Subcutaneous abdominal adipose tissue (tissue), 5 donors: ENCODE data around the gene TIMP2.
A peak's percentile ranks its signal among the peaks of the same experiment; 100 is the strongest.

Experiments used
- H3K27ac ChIP-seq: one replicate; pipeline ENCODE4 v1.7.0; 2013; ENCODE audit warnings: low read depth, mild to moderate bottlenecking, inconsistent platforms, low read length, moderate library complexity
- H3K27me3 ChIP-seq, 5 donors: one replicate each; pipeline ENCODE4 v1.7.0; 2013; ENCODE audit warnings: low read length in 5 of 5, inconsistent platforms in 1 of 5; ENCODE audit not compliant: control insufficient read depth in 5 of 5, insufficient read depth in 4 of 5
- H3K36me3 ChIP-seq, 5 donors: one replicate each; pipeline ENCODE4 v1.7.0; 2013; ENCODE audit warnings: low read length in 5 of 5; ENCODE audit not compliant: control insufficient read depth in 5 of 5, insufficient read depth in 5 of 5
- H3K4me1 ChIP-seq, 5 donors: one replicate each; pipeline ENCODE4 v1.7.0; 2013; ENCODE audit warnings: low read length in 5 of 5, mild to moderate bottlenecking in 3 of 5, moderate library complexity in 1 of 5; ENCODE audit not compliant: control insufficient read depth in 5 of 5, insufficient read depth in 5 of 5
- H3K4me3 ChIP-seq, 5 donors: one replicate each; pipeline ENCODE4 v1.7.0; 2013; ENCODE audit warnings: low read length in 5 of 5, low read depth in 1 of 5
- H3K9ac ChIP-seq, 5 donors: one replicate each; pipeline ENCODE4 v1.7.0; 2013; ENCODE audit warnings: low read length in 5 of 5, mild to moderate bottlenecking in 4 of 5, moderate library complexity in 3 of 5
- H3K9me3 ChIP-seq, 5 donors: one replicate each; pipeline ENCODE4 v1.7.0; 2013; ENCODE audit warnings: low read length in 5 of 5; ENCODE audit not compliant: control insufficient read depth in 5 of 5
- donor health status: healthy.
- donor health status: healthy.
- donor health status: healthy.
- donor health status: healthy.
- donor health status: healthy.

Gene TIMP2, protein sequence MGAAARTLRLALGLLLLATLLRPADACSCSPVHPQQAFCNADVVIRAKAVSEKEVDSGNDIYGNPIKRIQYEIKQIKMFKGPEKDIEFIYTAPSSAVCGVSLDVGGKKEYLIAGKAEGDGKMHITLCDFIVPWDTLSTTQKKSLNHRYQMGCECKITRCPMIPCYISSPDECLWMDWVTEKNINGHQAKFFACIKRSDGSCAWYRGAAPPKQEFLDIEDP

DNA sequence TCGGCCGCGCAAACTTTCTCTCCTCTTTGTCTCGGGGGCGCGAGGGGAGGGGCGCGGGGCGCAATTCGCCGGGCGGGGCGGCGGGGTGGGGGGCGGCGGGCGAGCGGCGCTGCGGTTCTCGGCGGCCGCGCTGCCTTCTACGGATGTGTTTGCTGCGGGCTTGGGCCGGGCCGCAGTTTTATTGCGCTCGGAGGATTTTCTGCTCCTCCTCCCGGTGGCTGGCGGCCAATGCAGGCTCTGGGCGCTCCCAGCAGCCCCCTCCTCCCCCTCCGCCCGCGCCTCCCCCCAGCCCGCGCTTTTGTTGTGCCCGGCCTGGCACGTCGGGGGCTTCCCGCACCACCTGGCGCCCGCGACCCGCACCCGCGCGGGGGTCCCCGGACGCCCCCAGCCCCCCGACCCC is at the start of gene TIMP2:
Gene TIMP2 (minus strand): TSS at position 154 of the 400 bp plus-strand sequence. CDS start 299 bp downstream, outside the sequence.
- H3K9me3 ChIP-seq = no peaks in the 10 kb centered on the region
- peak within 1 kb of the TSS; percentile 60 to 88 (median 74) for H3K4me3 ChIP-seq
- H3K27me3 ChIP-seq = no peaks in the 10 kb centered on the region
- peak within 1 kb of the TSS in 4 of 5 donors; percentile 71 to 88 (median 80) for H3K9ac ChIP-seq
- H3K36me3 ChIP-seq = no peaks in the 10 kb centered on the region
- H3K27ac ChIP-seq = peak within 1 kb of the TSS; percentile 93
- H3K4me1 ChIP-seq = peaks cover 10 to 55% (median 48%) of the 10 kb centered on the region in 5 donors

DNA sequence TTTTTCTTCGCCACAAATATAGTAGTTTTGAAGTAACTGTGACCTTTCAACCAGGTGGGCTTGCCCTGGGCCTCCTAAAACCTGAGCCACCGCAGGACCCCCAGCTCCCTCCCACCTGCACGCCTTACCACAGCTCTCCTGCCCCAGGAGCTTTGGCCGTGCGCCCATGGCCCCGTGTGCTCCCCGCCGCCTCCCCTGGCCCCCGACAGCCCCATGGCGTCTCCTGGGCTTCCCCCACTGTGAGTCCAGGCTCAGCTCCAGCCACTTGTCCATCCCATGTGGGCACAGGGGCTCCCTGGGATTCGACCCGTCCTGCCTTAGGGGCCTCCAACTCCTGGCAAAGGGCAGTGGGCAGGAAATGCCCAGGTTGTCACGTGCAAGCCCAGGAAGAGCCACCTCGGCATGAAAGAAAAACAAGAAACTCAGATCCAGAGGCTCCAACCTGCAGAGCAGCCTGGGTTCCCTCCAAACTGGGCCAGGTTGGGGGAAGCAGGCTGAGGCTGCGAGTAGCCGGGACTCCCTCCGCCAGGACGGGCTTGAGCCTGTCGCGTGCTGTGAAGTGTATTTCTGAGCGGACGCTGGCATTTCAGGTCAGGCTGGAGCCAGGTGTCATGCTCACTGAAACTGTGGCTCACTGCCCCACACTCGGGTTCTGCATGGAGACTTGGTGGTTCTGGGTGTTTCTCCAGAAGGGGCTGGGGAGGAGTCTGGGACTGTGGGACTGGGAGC is 48.8 kb upstream of the TIMP2 start:
- no peak overlapping the region for H3K9ac ChIP-seq
- no peaks in the 10 kb centered on the region for H3K27me3 ChIP-seq
- no peaks in the 10 kb centered on the region for H3K9me3 ChIP-seq
- peaks cover 0 to 34% (median 17%) of the 10 kb centered on the region in 5 donors for H3K36me3 ChIP-seq
- H3K4me1 ChIP-seq = peaks cover 2 to 78% (median 66%) of the 10 kb centered on the region in 5 donors
- peak overlapping the region; percentile 57 for H3K27ac ChIP-seq
- no peak overlapping the region for H3K4me3 ChIP-seq

DNA sequence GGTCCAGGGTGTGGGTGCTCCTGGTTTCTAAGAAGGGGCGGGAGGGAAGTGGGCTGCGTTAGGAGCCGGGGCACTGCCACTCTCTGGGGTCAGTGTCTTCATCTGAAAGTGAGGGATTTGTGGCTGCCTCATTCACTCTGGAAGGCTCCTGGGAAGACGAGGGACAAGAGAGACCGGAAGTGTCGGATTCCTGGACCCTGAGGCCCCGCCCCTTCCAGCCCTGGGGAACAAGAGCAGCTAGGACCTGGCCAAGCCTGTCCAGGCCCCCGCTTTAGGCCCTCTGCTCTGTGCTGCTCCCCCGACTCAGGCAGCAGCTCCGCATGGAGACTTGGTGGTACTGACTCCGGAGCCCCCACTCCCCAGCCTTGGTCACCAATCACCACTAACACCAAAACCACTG is 48.0 kb upstream of the TIMP2 start:
- H3K36me3 ChIP-seq = peaks cover 0 to 41% (median 21%) of the 10 kb centered on the region in 5 donors
- H3K27me3 ChIP-seq = no peaks in the 10 kb centered on the region
- H3K4me1 ChIP-seq = peaks cover 2 to 70% (median 59%) of the 10 kb centered on the region in 5 donors
- no peak overlapping the region for H3K27ac ChIP-seq
- no peaks in the 10 kb centered on the region for H3K9me3 ChIP-seq
- H3K9ac ChIP-seq = no peak overlapping the region
- no peak overlapping the region for H3K4me3 ChIP-seq

DNA sequence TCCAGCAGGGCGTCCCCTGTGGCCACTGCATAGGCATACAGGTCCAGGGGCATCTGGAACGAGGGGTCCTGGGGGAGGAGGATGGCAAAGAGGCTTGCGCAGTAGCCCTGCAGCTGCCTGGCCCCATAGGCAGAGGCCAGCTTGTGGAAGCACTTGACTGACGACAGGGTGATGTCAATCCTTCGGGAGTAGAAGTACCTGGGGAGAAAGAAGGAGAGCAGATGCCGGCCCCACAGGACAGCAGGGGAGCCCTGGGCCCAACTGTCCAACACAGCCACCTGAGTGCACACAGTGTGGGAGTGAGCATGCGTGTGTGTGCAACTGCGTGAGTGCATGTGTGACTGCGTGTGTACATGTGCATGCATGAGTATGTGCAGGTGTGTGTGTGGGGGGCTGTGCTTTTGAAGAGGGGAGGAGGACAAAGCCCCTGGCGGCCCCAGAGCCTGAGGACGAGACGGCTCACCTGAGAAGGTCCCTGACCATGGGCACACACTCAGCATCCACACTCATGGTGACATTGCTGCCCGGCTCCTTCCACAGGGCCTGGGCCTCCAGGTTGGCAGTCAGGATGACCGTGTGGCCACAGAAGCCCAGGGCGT is 47.4 kb upstream of the TIMP2 start:
- Histone ChIP-seq H3K27me3 (no peaks in the 10 kb centered on the region), H3K9ac (no peak overlapping the region), H3K36me3 (peaks cover 0 to 42% (median 21%) of the 10 kb centered on the region in 5 donors), H3K4me1 (peaks cover 0 to 64% (median 53%) of the 10 kb centered on the region in 5 donors), H3K27ac (no peak overlapping the region), H3K9me3 (no peaks in the 10 kb centered on the region), H3K4me3 (no peak overlapping the region)

DNA sequence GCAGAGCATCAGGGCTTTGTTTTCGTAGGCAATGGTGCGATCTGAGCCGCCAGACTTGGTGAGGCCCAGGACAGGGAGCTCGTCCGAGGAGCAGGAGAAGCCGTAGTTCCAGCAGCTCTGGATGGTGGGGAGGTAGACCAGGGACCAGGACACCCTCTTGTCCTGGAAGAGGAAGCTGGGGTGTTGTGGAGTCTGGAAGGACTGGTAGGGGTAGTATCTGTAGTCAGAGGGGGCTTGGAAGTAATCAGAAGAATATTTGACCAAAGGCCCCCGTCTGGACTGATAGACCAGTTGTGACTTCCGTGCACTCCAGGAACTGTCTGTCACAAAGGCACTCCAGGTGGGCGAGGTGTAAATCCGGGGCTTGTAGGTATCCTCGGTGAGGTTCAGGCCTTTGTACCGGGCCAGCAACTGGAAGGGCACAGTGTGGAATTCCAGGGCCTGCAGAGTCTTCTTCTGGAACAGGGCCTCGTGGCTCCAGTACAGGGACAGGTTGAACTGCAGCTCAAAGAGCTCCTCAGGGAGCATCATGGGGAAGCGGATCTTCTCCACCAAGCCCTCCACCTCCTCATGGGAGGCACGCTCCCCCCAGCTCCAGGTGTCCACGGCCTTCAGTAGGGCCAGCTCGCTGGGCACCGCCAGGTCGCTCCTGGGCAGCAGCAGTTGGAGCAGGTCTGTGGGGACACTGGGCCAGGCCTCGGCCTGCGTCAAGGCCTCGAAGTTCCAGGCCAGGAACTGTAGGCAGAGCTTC is 46.7 kb upstream of the TIMP2 start:
- Histone ChIP-seq H3K27me3 (no peaks in the 10 kb centered on the region), H3K4me1 (peaks cover 0 to 57% (median 46%) of the 10 kb centered on the region in 5 donors), H3K4me3 (no peak overlapping the region), H3K9ac (peak overlapping the region in 2 of 5 donors; percentile 21), H3K9me3 (no peaks in the 10 kb centered on the region), H3K36me3 (peaks cover 0 to 48% (median 26%) of the 10 kb centered on the region in 5 donors), H3K27ac (peak overlapping the region; percentile 7)

DNA sequence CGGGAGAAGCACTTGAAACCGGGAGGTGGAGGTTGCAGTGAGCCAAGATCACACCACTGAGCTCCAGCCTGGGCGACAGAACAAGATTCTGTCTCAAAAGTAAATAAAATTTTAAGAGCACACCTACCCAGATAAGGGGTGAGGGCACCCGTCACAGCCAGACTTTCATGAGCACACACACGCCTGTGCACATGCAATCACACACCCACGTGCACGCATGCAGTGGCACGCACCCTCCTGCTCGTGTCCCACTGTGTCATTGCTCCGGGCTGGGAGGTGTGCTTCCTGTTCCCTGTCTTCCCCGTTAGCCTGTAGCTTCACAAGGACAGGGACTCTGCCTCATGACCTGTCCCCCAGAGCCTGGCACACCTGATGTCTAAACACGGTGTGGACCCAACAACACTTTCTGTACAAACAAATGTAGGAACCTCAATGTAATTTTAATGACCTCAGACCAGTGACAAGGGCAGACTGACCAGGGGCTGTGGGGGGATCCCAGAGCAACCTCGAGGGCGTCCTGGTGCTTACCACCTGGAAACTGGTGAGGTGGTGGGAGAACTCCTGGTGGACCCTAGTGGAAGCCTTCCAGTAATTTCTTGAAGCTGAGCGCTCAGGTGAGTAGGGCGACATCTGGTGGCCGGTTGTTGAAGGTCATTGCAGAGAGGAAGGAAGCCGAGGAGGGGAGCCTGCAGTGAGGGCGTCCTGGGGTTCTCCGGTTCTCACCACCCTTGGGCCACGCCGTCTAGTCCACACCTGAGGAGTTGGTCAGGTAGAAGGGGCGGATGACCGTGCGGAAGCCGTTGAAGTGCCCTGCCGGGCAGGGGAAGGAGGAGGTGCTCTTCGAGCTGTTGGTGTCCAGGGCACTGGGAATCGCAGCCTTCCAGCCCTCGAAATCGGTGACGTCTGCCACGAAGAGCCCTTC is 45.9 kb upstream of the TIMP2 start:
- peak overlapping the region in 2 of 5 donors; percentile 21 for H3K9ac ChIP-seq
- no peaks in the 10 kb centered on the region for H3K9me3 ChIP-seq
- peaks cover 0 to 50% (median 38%) of the 10 kb centered on the region in 5 donors for H3K4me1 ChIP-seq
- peaks cover 0 to 47% (median 26%) of the 10 kb centered on the region in 5 donors for H3K36me3 ChIP-seq
- no peaks in the 10 kb centered on the region for H3K27me3 ChIP-seq
- peak overlapping the region; percentile 7 for H3K27ac ChIP-seq
- peak overlapping the region in 1 of 5 donors; percentile 0 for H3K4me3 ChIP-seq

DNA sequence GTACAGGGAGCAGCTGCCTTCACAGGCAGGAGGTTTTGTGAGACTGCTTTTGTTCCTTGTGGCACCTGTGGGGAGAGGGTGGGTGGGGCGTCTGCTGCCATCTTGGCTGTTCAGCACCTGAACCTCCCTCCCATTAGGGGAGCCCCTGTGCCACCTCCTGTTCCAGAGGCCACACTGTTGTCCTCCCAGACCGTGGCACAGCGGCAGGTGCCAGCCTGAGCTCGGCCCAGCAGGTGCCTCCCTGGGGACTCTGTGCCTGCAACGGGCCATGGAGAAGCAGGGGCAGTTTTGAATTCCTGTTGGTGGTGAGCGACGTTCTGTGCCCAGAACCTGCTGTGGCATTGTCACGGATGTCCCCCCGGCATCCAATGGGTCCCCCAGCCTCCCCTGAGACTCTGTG is 44.7 kb upstream of the TIMP2 start:
- no peaks in the 10 kb centered on the region for H3K27me3 ChIP-seq
- no peak overlapping the region for H3K27ac ChIP-seq
- H3K9me3 ChIP-seq = no peaks in the 10 kb centered on the region
- no peak overlapping the region for H3K4me3 ChIP-seq
- H3K9ac ChIP-seq = no peak overlapping the region
- H3K36me3 ChIP-seq = peaks cover 0 to 45% (median 26%) of the 10 kb centered on the region in 5 donors
- peaks cover 0 to 40% (median 28%) of the 10 kb centered on the region in 5 donors for H3K4me1 ChIP-seq

DNA sequence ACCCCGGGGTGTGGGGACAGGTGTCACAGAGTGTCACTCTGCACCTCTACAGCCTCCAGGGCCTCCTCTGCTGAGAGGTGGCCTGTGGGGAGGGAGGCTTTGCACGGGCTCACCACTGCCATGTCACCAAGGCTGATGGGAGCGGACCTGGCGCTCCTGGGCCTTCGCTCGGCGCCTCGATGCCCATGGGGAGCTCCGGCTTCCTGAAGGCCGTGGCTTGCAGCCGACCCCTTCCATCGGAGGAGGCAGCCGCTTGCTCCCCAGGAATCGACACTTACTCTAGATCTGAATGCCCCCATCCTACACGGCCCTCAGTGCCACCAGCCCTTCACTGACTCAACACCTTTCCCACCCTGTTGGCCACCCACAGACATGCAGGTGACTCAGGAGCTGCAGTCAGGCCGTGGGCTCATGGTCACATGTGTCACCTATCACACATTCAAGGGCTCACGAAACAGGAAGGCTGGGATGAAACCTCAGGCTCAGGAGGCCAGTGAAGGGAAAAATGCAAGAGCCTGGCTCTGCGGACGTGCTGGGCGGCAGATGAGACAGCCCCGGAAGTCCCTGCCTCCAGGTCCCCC is 42.7 kb upstream of the TIMP2 start:
- H3K36me3 ChIP-seq = peaks cover 0 to 45% (median 26%) of the 10 kb centered on the region in 5 donors
- no peak overlapping the region for H3K4me3 ChIP-seq
- H3K4me1 ChIP-seq = peaks cover 0 to 20% (median 10%) of the 10 kb centered on the region in 5 donors
- H3K9me3 ChIP-seq = no peaks in the 10 kb centered on the region
- no peaks in the 10 kb centered on the region for H3K27me3 ChIP-seq
- no peak overlapping the region for H3K27ac ChIP-seq
- H3K9ac ChIP-seq = no peak overlapping the region
